ENCODE results near the gene MET.

The MET gene

DNA sequence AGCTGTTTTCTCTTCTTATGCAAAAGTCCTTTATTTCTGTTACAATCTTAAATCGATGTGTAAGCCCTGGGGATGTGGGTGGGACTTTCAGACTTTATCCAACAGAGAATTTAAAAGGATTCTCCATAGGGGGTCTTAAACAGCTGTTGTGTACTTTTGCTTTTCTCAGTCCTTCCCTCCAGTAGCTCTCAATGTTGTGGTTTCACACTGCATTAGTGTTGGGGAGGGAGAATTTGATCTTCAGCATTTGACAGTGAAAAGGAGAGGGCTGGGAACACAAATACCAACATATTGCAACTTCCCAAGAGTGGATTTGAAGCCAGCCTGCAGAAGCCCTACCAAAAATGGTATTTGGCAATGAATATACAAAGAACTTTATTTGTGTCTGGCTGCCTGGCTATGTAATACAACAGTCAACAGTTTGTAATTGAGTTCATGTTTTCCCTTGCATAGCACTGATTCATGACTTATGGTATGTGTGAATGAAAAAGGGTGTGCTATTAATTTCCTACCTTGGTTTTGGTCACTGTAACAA lies 110.2 kb downstream of the MET start:
- no peak for DNase-seq (ENCODE audit: low read depth, low spot score)

DNA sequence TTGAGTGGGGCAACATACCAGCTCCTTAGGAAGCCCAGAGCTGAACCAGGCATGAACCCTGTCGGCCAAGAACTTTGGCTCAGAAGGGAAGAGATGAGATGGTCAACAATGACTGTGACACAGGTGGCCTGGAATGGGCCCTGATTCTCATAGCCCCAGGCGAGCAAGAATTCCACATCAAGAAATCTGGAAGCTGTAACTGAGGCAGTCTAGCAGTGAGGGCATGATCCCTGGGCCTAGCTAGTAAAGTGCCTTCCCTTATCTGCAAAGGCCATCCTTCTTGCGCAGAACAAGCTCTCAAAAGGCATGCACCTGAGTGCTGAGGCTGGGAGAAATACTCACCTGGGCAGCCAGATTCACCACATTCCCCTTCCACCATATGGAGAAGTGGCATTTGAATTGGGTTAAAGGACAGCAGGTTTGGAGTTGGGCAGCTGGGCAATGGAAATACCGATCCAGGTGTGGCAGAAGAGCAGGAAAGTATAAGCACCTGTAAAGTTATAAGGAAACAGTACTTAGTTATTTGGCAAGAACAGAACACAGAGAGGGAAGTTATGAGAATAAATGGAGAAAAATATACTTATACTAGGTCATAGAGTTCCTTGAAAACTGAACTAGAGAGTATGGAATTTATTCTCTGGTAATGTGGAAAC lies 111.8 kb downstream of the MET start:
- no peak for DNase-seq (ENCODE audit: low read depth, low spot score)

DNA sequence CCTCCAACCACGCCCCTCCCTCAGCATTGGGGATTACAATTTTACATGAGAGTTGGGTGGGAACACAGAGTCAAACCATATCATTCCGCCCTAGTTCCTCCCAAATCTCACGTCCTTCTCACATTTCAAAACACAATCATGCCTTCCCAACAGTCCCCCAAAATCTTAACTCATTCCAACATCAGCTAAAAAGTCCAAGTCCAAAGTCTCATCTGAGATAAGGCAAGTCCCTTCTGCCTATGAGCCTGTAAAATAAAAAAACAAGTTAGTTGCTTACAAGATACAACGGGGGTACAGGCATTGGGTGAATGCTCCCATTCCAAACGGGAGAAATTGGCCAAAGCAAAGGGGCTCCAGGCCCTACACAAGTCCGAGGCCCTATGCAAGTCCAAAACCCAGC lies 112.7 kb downstream of the MET start:
- DNase-seq (ENCODE audit: low read depth, low spot score) = no peak

DNA sequence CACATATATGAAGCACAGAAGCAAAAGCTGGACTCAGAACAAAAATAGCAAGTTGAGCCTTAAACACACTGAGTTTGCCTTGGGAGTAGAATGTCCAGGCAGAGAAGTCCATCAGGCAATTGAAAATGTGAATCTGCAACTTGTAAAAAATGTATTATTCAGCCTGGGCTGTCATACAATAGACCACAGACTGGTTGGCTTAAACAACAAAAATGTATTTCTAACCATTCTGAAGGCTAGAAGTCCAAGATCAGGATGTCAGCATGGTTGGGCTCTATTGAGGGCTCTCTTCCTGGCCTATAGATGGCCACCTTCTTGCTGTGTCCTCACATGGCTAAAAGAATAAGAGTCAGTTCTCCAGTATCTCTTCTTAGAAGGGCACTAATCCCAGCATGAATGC lies 113.8 kb downstream of the MET start:
- DNase-seq (ENCODE audit: low read depth, low spot score) = no peak

DNA sequence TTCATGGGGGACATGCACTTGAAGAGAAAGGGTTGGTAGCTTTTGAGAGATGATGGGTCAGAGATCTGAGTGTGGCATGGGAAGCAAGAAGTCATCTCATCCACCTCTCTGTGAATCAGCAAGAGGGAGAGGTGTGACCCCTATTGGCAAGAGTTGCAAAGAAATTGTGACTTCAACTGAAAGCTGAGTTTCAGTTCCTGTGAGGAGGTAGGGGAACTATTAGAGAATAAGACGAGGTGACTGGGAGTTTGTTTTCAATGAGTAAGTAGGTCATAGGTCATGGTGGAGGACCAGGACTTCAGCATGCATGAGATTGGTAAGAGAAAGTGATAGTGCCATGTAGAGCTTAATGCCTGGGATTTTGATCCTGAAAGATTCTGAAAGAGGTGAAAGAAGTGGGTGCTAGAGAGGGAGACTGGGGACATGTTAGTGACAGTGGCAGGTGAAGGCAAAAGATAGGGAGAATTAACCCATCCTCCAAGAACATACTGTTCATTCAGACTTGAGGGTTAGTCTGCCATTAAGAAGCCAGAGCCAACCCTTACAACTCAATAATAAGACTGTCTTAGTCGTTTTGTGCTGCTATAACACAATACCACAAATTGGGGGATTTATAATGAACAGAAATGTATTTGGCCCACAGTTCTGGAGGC lies 114.9 kb downstream of the MET start:
- DNase-seq (ENCODE audit: low read depth, low spot score) = no peak

DNA sequence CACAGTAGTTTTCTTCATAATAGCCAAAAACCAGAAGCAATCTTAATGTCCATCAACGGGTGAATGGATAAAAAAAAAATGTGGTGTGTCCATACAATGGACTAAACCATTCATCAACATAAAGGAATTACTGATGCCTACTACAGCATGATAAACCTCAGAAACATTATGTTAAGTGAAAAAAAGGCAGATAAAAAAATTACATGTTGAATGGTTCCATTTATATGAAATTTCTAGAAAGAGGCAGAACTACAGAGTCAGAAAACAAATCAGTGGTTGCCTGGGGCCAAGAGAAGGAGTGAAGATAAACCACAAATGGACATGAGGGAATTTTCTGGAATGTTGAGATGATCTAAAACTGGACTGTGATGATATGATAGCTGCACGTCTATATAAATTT lies 115.9 kb downstream of the MET start:
- DNase-seq (ENCODE audit: low read depth, low spot score) = no peak

DNA sequence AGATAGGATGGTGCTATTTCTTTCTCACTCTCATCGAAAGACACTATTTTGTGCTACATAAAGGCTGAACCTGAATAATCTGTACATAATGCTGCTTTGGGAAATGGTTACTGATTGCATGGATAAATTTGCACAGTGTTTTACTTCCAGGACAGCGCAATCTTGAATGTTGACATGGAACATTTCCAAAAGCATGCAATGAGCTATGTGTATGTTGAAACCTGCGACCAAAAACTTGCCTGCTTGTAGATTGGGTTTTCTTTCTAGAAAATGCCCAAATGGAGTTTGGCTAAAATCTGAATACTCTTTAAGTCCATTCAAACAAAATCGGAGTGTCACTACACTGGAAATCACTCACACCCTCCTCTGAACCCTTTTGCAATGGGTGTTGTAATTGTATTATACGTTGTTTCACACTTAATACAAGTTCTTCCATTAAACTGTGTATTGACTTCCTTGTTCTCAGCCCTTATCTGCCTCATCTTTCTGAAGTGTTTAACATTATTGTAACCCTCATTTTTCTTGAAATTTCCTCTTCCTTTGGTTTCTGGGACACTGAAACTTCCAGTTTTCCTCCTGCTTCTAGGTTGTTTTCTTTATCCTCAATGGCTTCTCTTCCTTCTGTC lies 116.7 kb downstream of the MET start:
- no peak for DNase-seq (ENCODE audit: low read depth, low spot score)

DNA sequence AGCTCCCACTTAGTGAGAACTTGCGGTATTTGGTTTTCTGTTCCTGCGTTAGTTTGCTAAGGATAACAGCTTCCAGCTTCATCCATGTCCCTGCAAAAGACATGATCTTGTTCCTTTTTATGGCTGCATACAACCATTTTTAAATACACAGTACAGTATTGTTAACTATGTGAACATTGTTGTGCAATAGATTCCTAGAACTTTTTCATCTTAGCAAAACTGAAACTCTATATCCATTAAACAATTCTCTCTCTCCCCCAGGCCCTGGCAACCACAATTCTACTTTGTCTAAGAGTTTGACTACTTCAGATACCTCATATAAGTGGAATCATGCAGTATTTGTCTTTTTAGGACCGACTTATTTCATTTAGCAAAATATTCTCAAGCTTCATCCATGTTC lies 118.0 kb downstream of the MET start:
- no peak for DNase-seq (ENCODE audit: low read depth, low spot score)

DNA sequence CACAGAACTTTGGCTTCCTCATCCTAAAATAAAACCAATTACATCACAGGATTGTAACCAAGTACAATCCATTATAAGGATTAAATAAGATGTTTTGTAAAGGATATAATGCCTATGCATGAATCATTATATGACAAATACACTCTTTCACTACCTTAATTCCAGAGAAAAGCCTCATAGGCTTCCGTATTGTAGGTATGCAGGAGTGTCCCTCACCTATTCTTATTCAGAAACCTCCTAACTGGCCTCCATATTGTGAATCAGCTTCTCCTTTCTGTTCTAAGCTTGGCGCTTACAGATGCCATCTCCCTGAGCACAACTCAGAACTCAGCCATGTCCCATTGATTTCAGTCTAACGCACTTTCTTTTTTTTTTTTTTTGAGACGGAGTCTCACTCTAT lies 120.8 kb downstream of the MET start:
- DNase-seq (ENCODE audit: low read depth, low spot score) = no peak

DNA sequence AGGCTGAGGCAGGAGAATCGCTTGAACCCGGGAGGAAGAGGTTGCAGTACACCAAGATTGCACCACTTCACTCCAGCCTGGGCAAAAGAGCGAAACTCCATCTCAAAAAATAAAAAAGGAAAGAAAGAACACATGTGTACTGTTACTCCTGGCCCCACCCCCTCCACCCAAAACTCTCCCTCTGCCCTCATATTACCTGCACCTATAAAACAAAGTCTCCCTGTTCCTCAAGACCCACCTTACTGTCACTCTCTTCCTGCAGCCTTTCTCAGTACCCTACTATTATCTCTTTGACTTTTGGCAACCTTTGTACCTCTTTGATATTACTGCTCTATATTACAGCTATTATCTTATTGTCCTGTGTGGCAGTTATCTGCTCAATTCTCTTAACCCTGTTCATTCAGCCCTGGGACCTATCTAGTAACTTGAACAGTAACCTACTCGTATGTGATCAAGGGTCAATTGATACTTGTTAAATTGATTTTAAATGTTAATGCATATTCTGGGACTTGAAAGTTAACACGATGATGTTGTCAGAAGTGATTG lies 121.9 kb downstream of the MET start:
- DNase-seq (ENCODE audit: low read depth, low spot score) = no peak

DNA sequence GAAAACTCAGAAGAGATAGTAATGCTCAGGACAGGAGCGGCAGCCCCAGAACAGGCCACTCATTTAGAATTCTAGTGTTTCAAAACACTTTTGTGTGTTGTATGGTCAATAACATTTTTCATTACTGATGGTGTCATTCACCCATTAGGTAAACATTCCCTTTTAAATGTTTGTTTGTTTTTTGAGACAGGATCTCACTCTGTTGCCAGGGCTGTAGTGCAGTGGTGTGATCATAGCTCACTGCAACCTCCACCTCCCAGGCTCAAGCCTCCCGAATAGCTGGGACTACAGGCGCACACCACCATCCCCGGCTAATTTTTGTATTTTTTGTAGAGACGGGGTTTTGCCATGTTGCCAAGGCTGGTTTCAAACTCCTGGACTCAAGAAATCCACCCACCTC lies 124.5 kb downstream of the MET start:
- no peak for DNase-seq (ENCODE audit: low read depth, low spot score)

DNA sequence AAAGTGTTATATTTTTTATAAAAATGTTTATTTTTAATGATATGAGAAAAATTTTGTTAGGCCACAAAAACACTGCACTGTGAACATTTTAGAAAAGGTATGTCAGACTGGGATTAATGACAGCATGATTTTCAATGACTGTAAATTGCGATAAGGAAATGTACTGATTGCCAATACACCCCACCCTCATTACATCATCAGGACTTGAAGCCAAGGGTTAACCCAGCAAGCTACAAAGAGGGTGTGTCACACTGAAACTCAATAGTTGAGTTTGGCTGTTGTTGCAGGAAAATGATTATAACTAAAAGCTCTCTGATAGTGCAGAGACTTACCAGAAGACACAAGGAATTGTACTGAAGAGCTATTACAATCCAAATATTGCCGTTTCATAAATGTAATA lies 125.6 kb downstream of the MET start:
- DNase-seq (ENCODE audit: low read depth, low spot score) = no peak

DNA sequence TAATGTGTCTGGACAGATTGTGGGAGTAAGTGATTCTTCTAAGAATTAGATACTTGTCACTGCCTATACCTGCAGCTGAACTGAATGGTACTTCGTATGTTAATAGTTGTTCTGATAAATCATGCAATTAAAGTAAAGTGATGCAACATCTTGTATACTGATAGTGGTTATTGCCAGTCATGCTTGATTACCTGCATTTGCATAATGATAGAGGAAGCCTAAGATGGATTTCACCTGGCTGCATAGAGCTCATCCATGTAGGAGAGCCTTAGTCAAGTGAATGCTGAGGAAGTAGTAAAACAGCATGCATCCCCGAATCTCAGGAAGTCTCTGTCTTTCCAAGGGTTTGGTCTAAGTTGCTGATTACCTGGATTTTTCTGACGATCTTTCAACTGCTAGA lies 126.2 kb downstream of the MET start:
- no peak for DNase-seq (ENCODE audit: low read depth, low spot score)

DNA sequence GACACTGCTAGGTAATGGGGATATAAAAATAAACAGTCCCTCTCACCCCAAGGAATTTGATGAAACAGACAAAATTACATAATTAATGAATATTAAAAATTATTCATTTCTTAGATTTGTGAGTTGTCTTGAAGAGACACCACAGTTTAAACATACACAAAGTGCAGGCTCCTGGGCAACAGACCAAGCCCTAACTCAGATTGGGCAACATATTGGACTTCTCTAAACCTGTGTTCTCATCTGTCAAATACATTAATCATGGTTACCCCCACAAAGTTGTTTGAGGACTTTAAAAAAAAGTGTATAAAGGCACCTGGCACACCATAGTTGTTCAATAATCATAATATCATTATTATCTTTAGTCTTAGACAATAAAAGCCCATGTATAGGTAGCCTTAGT lies 127.9 kb downstream of the MET start:
- DNase-seq (ENCODE audit: low read depth, low spot score) = no peak

DNA sequence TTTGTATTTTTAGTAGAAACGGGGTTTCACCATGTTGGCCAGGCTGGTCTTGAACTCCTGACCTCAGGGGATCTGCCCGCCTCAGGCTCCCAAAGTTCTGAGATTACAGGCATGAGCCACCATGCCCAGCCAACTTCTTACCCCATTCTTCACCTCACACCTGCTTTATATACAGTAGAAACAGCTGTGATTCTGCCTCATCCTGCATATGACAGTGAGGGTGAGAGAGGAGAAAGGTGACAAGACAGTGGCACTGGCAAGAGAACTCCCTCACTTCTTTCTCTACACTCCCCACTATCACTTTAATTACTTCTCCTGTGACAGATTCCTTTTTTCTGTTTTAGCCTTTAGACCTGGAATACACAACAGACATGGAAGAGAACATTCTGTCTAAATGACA lies 128.6 kb downstream of the MET start:
- no peak for DNase-seq (ENCODE audit: low read depth, low spot score)

DNA sequence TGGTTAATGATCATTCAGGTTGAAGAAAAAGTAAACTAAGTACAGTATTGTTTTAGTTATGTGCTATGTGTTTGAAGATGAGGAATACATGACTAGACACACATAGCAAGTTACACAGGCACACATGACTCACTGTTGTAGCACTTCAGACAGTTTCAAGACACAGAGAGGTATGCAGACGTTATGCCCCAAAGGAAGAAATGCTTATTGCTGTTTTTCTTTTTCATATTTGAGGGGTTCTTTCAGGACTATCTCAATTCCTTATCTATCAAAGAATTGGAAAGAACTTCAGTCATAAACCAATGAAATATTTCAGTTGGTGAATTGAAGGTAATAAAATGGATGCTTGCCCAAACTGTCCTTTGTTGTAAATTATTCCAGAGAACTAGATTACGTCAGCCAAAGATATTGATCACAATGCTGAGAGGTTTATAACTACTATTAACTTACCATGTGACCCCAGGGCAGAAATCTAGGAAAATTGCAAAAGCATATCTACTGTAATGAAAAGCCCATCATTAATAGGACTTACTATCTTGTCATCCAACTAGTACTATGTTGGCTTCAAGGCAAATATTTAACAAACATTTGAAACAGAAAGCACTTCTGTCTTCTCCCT lies 129.2 kb downstream of the MET start:
- no peak for DNase-seq (ENCODE audit: low read depth, low spot score)

DNA sequence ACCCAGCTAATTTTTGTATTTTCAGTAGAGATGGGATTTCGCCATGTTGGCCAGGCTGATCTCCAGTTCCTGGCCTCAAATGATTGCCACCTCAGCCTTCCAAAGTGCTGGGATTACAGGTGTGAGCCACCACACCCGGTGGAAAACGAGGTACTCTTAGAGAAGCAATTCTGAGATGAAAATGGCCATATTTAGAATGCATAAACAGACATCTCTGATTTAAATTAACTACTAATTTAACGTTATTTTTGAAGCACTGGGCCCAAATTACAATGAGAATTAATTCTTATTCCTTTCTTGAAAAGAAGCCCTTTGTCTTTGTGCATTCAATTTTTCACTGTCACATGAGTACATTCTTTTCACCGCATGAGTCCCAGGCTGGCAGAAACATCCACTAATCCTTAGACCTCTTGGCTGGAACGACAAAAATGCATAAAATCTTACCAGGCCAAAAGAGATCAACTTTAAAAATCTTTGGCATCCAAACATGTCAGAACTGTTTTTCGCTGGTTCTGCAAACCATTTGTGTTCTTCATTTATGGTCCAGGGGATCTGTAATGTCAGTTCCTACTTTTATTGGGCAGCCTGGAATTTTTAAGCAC lies 130.2 kb downstream of the MET start:
- no peak for DNase-seq (ENCODE audit: low read depth, low spot score)

DNA sequence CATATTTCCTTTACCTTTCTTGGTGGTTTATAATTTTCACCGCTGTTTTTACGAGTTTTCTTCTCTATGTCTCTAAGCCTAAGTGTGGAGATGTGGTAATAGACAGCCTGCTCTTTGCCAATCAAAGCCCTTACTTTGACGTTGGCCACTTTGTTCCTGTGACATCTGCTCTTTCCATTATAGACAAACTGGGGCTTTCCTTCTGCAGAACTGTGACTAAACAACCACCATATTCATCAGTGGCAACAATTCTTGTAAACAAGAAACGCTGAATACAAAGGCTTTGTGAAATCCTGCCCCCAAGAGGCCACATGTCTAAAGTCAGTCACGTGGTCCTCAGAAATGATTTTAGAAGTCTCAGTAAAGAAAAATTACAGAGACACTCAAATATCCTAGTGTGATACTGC lies 130.8 kb downstream of the MET start:
- peak; percentile 12 for DNase-seq (ENCODE audit: low read depth, low spot score)

DNA sequence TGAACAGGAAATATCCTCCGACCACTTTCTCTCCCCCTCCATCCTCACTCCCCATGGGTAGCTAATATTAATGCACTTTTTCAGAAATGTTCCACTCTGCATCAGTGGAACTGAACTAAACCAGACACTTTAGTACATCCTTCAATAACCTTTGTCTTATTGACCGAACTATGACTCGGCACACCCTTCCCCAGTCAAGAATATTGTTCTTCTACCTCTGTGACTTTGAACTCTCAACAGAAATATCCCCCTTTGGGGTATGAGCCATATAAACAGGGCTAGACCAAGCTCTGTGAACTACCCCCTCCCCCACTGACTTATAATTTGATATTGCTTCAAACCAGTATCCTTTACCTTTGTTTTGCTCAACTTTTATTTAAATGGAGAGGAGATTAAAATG lies 132.5 kb downstream of the MET start:
- no peak for DNase-seq (ENCODE audit: low read depth, low spot score)

DNA sequence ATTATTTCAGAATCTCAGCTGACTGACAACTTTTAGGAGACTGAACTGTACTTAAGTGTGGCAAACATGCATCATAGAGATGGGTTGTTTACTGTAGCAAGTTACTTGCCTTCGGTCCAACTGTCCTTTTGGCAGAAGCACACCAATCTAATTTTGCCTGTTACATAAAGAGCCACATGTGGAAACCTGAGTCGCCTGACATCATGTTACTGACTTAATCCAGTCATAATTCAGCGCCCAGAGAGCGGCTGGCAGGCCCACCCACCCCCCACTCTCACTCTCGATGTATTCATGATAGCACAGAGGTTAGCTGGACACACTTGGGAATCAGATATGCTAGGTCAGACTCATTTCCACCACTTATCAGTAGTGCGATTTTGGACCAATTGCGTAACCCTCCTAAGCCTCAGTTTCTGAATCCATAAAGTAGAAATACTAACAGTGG lies 133.1 kb downstream of the MET start:
- no peak for DNase-seq (ENCODE audit: low read depth, low spot score)

DNA sequence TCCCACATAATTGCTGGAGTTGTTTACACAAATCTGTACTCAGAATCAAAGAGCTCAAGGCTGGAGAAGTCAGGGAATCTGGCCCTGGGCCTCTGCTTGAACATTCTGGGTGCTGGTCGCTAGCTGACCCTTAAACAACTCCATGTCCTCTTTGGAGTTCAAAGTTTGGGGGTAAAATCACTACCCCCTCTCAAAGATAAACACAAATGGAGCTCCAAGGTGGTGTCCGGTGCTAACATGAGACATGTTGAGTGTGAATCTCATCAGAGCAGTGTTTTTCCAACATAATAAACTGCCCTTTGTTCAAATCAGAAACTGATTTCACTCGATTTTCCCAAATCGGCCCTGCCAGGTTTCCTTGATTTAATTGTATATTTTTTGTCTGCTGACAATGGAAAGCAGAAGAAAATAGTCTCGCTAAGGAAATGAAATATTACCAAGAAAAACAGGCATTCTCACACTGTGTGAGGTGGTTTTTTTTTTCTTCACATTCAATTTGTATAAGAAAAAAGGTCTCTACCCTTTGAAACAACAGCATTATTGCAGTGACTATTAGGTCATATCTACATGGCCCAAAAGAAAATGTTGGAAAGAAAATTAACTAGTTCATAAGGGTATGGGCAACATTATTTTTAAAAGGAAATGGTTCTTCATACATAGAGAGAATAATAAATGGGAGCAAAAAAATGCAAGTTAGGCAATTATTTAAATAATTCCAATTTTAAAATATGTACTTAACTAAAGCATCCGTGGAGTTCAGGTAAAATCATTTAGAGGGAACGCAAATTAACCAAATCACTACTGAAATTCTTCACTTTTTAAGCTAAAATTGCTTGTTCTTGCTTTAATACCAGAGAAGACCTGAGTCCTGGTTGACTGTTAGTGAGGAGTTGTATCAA lies 134.3 kb downstream of the MET start:
- no peak for DNase-seq (ENCODE audit: low read depth, low spot score)

Measured in iPS DF 19.7 (cell line).